CD14-positive monocyte (primary cell): ENCODE data around the gene CDH4. TPM values are rescaled to one million over a fixed set of nuclear protein-coding genes. Genes with fewer than 3 reads are reported as not detected.

Experiments used
- DNase-seq, 3 donors: peaks; one replicate each; pipeline ENCODE4 v3.0.0-alpha.2; 2011 to 2022
- H2AFZ ChIP-seq: 2 replicates; pipeline ENCODE4 v1.6.0; 2012; ENCODE audit warnings: mild to moderate bottlenecking, low read depth, low read length, inconsistent platforms; ENCODE audit not compliant: insufficient read depth, poor library complexity, severe bottlenecking
- H3K27ac ChIP-seq, 2 donors: 1 replicate in 1 of 2; 2 replicates in 1 of 2; pipeline ENCODE4 v1.5.1; 2012 to 2013; ENCODE audit warnings: low read length in 2 of 2, control low read depth in 1 of 2, inconsistent platforms in 1 of 2, low read depth in 1 of 2, mild to moderate bottlenecking in 1 of 2
- H3K27me3 ChIP-seq, 2 donors: one replicate each; pipeline versions ENCODE4 v1.6.0 to v1.6.1; 2011 to 2013; ENCODE audit warnings: low read length in 2 of 2; ENCODE audit not compliant: control insufficient read depth in 2 of 2, insufficient read depth in 2 of 2
- H3K36me3 ChIP-seq, 2 donors: replicated peaks in 1 of 2; 1 replicate in 1 of 2; 2 replicates in 1 of 2; pipeline versions ENCODE4 v1.5.1 to v1.6.1; 2012 to 2013; ENCODE audit warnings: low read length in 2 of 2, control low read depth in 1 of 2, inconsistent platforms in 1 of 2, mild to moderate bottlenecking in 1 of 2; ENCODE audit not compliant: insufficient read depth in 2 of 2, control insufficient read depth in 1 of 2
- H3K4me1 ChIP-seq, 2 donors: 1 replicate in 1 of 2; 2 replicates in 1 of 2; pipeline versions ENCODE4 v1.5.1 to v1.6.1; 2012 to 2013; ENCODE audit warnings: low read length in 2 of 2, control low read depth in 1 of 2, inconsistent platforms in 1 of 2, mild to moderate bottlenecking in 1 of 2, moderate library complexity in 1 of 2; ENCODE audit not compliant: insufficient read depth in 2 of 2, control insufficient read depth in 1 of 2
- H3K4me2 ChIP-seq: replicated peaks from 2 replicates; pipeline ENCODE3; 2012; ENCODE audit warnings: low read length, moderate library complexity, mild to moderate bottlenecking; ENCODE audit not compliant: poor library complexity, severe bottlenecking; ENCODE audit errors: extremely low read depth
- H3K4me3 ChIP-seq, 3 experiments: fragments of 200-600 bp in 1 of 3; sonication (generic) in 1 of 3; replicated peaks in 1 of 3; 1 replicate in 2 of 3; 2 replicates in 1 of 3; pipeline ENCODE4 v1.5.1; 2011 to 2013; ENCODE audit warnings: low read length in 3 of 3, mild to moderate bottlenecking in 3 of 3, control low read depth in 2 of 3, low read depth in 2 of 3, inconsistent platforms in 1 of 3, moderate library complexity in 1 of 3
- H3K79me2 ChIP-seq: 2 replicates; pipeline ENCODE4 v1.6.0; 2012; ENCODE audit warnings: mild to moderate bottlenecking, control low read depth, inconsistent platforms, low read length, moderate library complexity; ENCODE audit not compliant: insufficient read depth
- H3K9ac ChIP-seq: 2 replicates; pipeline ENCODE4 v1.6.0; 2017; ENCODE audit warnings: low read length, mild to moderate bottlenecking; ENCODE audit not compliant: insufficient read depth, poor library complexity, severe bottlenecking
- H3K9me3 ChIP-seq, 2 donors: replicated peaks in 1 of 2; 1 replicate in 1 of 2; 2 replicates in 1 of 2; pipeline versions ENCODE4 v1.5.1 to v1.6.1; 2012 to 2013; ENCODE audit warnings: low read length in 2 of 2, control low read depth in 1 of 2; ENCODE audit not compliant: control insufficient read depth in 1 of 2, insufficient read depth in 1 of 2
- H4K20me1 ChIP-seq: 2 replicates; pipeline ENCODE4 v1.6.0; 2012; ENCODE audit warnings: mild to moderate bottlenecking, low read length, control low read depth, moderate library complexity; ENCODE audit not compliant: insufficient read depth
- H3K27ac Mint-ChIP-seq, 7 donors: one replicate each; pipeline ENCODE4 v1.8.0; 2020; ENCODE audit warnings: mild to moderate bottlenecking in 7 of 7, mixed read lengths in 7 of 7, moderate library complexity in 6 of 7, inconsistent platforms in 2 of 7
- H3K27me3 Mint-ChIP-seq, 3 donors: one replicate each; pipeline ENCODE4 v1.8.0; 2021 to 2022; ENCODE audit warnings: low read depth in 3 of 3, mild to moderate bottlenecking in 3 of 3, mixed read lengths in 3 of 3, moderate library complexity in 3 of 3, inconsistent platforms in 1 of 3
- H3K36me3 Mint-ChIP-seq, 2 donors: one replicate each; pipeline ENCODE4 v1.8.0; 2020; ENCODE audit warnings: mixed read lengths in 2 of 2, inconsistent platforms in 1 of 2, mild to moderate bottlenecking in 1 of 2
- H3K4me1 Mint-ChIP-seq: one replicate; pipeline ENCODE4 v1.8.0; 2020; ENCODE audit warnings: mild to moderate bottlenecking, mixed read lengths
- H3K4me3 Mint-ChIP-seq, 2 donors: one replicate each; pipeline ENCODE4 v1.8.0; 2020; ENCODE audit warnings: mild to moderate bottlenecking in 2 of 2, mixed read lengths in 2 of 2, moderate library complexity in 1 of 2
- H3K9me3 Mint-ChIP-seq, 7 donors: one replicate each; pipeline ENCODE4 v1.8.0; 2020 to 2022; ENCODE audit warnings: mixed read lengths in 7 of 7, mild to moderate bottlenecking in 6 of 7, moderate library complexity in 6 of 7, inconsistent platforms in 2 of 7
- CTCF ChIP-seq: fragments of 200-600 bp; IDR thresholded peaks from one replicate; pipeline ENCODE4 v1.8.0; 2022; ENCODE audit warnings: antibody characterized with exemption, mild to moderate bottlenecking
- WGBS: methylation state at CpG from one replicate; pipeline ENCODE4 v1.1.5; 2013; ENCODE audit warnings: missing lambda C conversion rate; ENCODE audit not compliant: insufficient coverage; 5-methylcytosine and 5-hydroxymethylcytosine counted together
- intact Hi-C, 2 donors: fragments of 100-400 bp; cut with micrococcal nuclease; formaldehyde crosslinking; loops; one replicate each; pipeline versions ENCODE4 v1.15.0 to v1.15.1; 2023
- polyA plus RNA-seq, 3 donors: library from polyadenylated mRNA; depleted of rRNA in 1 of 3; unstranded in 2 of 3; stranded (reverse) in 1 of 3; fragments of 300-500 nt in 2 of 3; fragments of >200 nt in 1 of 3; fragmentation: Illumina TruSeq in 2 of 3; gene quantifications; 1 replicate in 2 of 3; 2 replicates in 1 of 3; pipeline ENCODE4 v1.2.3, GENCODE V29; 2012 to 2021

The CDH4 gene
- polyA plus RNA-seq, 3 donors = not detected

DNA sequence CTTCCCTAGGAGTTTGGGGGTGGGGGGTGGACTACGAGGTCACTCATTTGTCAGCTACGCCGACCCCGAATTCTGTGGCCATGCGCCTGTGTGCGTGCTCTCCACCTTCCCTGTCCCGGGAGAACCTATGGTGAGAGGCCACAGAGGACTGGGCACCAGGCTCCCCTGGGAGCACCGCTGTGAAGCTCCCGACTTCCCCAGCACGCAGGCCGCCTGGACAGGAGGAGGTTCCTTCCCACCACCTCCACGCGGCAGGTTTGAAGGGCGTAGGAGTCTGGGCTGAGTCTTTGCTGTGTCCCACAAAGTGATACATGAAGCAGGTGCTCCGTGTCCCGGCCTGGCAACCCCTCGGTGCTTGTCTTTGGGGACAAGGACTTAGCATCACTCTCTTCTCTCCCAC, 107.2 kb downstream of the CDH4 start:
- Mint-ChIP-seq H3K36me3 (no peaks in the 10 kb centered on the region), H3K27me3 (peaks cover 0 to 2% (median 0%) of the 10 kb centered on the region in 3 donors), H3K27ac (no peak overlapping the region), H3K4me1 (peaks cover 5% of the 10 kb centered on the region), H3K4me3 (no peak overlapping the region), H3K9me3 (peaks cover 3 to 68% (median 39%) of the 10 kb centered on the region in 7 donors)
- Histone ChIP-seq H3K4me3 (no peak overlapping the region), H3K79me2 (no peaks in the 10 kb centered on the region), H3K4me1 (no peaks in the 10 kb centered on the region), H3K36me3 (no peaks in the 10 kb centered on the region), H3K27me3 (no peaks in the 10 kb centered on the region), H4K20me1 (no peaks in the 10 kb centered on the region), H3K4me2 (no peak overlapping the region), H2AFZ (no peak overlapping the region), H3K9me3 (peaks cover 16 to 94% of the 10 kb centered on the region in 2 donors), H3K27ac (no peak overlapping the region), H3K9ac (no peak overlapping the region)
- no peak for DNase-seq
- 89% methylated on average over 12 of the region's 17 CpGs for WGBS
- intact Hi-C loops = no loop called here
- no peak for TF ChIP-seq CTCF

- no peaks in the 10 kb centered on the region for H3K4me1 ChIP-seq
- intact Hi-C loops = no loop called here
- no peak for TF ChIP-seq CTCF
Observed at GRCh38 chr20:61360296-61360695, 108.2 kb downstream of the CDH4 start.

More at GRCh38 chr20:61360296-61360695, 108.2 kb downstream of the CDH4 start:
- no peak overlapping the region for H3K27ac Mint-ChIP-seq
- no peaks in the 10 kb centered on the region for H3K27me3 ChIP-seq
- H3K36me3 Mint-ChIP-seq = no peaks in the 10 kb centered on the region
- H3K9me3 ChIP-seq = peaks cover 22 to 94% of the 10 kb centered on the region in 2 donors
- H4K20me1 ChIP-seq = no peaks in the 10 kb centered on the region
- no peak overlapping the region for H3K4me3 ChIP-seq
- H3K4me3 Mint-ChIP-seq = no peak overlapping the region
- 82% methylated on average over 9 of the region's 9 CpGs for WGBS
- H3K27me3 Mint-ChIP-seq = peaks cover 0 to 3% (median 2%) of the 10 kb centered on the region in 3 donors
- H3K9me3 Mint-ChIP-seq = peaks cover 6 to 67% (median 45%) of the 10 kb centered on the region in 7 donors
- H3K36me3 ChIP-seq = no peaks in the 10 kb centered on the region
- peaks cover 5% of the 10 kb centered on the region for H3K4me1 Mint-ChIP-seq
- H3K27ac ChIP-seq = no peak overlapping the region
- no peak overlapping the region for H2AFZ ChIP-seq
- no peak overlapping the region for H3K4me2 ChIP-seq
- no peak overlapping the region for H3K9ac ChIP-seq
- no peak for DNase-seq
- no peaks in the 10 kb centered on the region for H3K79me2 ChIP-seq
